ENCODE results near the gene GPATCH2L.
A peak's percentile ranks its signal among the peaks of the same experiment; 100 is the strongest.

Gene GPATCH2L

GRCh38 chr14:76151398-76152332 is at the start of gene GPATCH2L:
GPATCH2L (plus strand) TSS chr14:76151922; CDS start chr14:76154364, 2,442 bp downstream.
- peak within 1 kb of the TSS; percentile 79 for H3K27ac ChIP-seq
- TF ChIP-seq ZFX (IDR thresholded peaks at IDR 0.05) (peak; percentile 88), CTCF (conservative IDR thresholded peaks at IDR 0.05) (no peak)

GRCh38 chr14:76104802-76105355 is 46.8 kb upstream of the GPATCH2L start:
- H3K27ac ChIP-seq, result no peak overlapping the region
- no peak for TF ChIP-seq ZFX (IDR thresholded peaks at IDR 0.05)
- TF ChIP-seq CTCF (conservative IDR thresholded peaks at IDR 0.05), result no peak

GRCh38 chr14:76106188-76106587 is 45.5 kb upstream of the GPATCH2L start:
- TF ChIP-seq ZFX (IDR thresholded peaks at IDR 0.05) (no peak), CTCF (conservative IDR thresholded peaks at IDR 0.05) (no peak)
- H3K27ac ChIP-seq, result no peak overlapping the region

- no peak overlapping the region for H3K27ac ChIP-seq
- TF ChIP-seq CTCF (conservative IDR thresholded peaks at IDR 0.05), result no peak
- no peak for TF ChIP-seq ZFX (IDR thresholded peaks at IDR 0.05)
Observed at GRCh38 chr14:76109087-76109880, 42.4 kb upstream of the GPATCH2L start.

GRCh38 chr14:76112889-76113624 is 38.7 kb upstream of the GPATCH2L start:
- no peak for TF ChIP-seq CTCF (conservative IDR thresholded peaks at IDR 0.05)
- TF ChIP-seq ZFX (IDR thresholded peaks at IDR 0.05), result no peak
- H3K27ac ChIP-seq, result no peak overlapping the region

- H3K27ac ChIP-seq, result no peak overlapping the region
- TF ChIP-seq CTCF (conservative IDR thresholded peaks at IDR 0.05) (no peak), ZFX (IDR thresholded peaks at IDR 0.05) (no peak)
Observed at GRCh38 chr14:76113691-76114090, 38.0 kb upstream of the GPATCH2L start.
